Measurements from ENCODE around the gene OPCML. TPM values are rescaled to one million over a fixed set of nuclear protein-coding genes. Genes with fewer than 3 reads are reported as not detected.

OPCML gene
- polyA plus RNA-seq, 1 donor from 2014 or later, result 11.6 TPM

- H3K4me3 ChIP-seq (ENCODE audit: low read length), result no peak overlapping the region
- H3F3A ChIP-seq (ENCODE audit: insufficient read depth, low read length, poor library complexity, severe bottlenecking), result no peaks in the 10 kb centered on the region
- no peaks in the 10 kb centered on the region for H4K20me1 ChIP-seq (ENCODE audit: insufficient read depth)
- no peak overlapping the region for H3K27ac ChIP-seq (ENCODE audit: low read length)
- no peaks in the 10 kb centered on the region for H3K9me3 ChIP-seq (ENCODE audit: low read length)
- no peak overlapping the region for H3K9ac ChIP-seq (ENCODE audit: low read length)
- no peaks in the 10 kb centered on the region for H3K79me2 ChIP-seq (replicated peaks; ENCODE audit: insufficient read depth, low read length)
- no peak overlapping the region for H3K4me2 ChIP-seq (ENCODE audit: low read length)
- H3K36me3 ChIP-seq (ENCODE audit: insufficient read depth, low read length), result no peaks in the 10 kb centered on the region
- H2AFZ ChIP-seq (ENCODE audit: low read depth, low read length), result no peak overlapping the region
- H3K9me2 ChIP-seq (ENCODE audit: insufficient read depth, low read length), result no peaks in the 10 kb centered on the region
- TF ChIP-seq RAD21 (conservative IDR thresholded peaks at IDR 0.05), result no peak
- TF ChIP-seq CTCF (IDR thresholded peaks at IDR 0.05; ENCODE audit: poor library complexity, severe bottlenecking), result no peak
- no peaks in the 10 kb centered on the region for H3K27me3 ChIP-seq (ENCODE audit: insufficient read depth, low read depth, low read length)
Measured at GRCh38 chr11:132427611-132428010, 1104.7 kb downstream of the OPCML start.

- Histone ChIP-seq H3K9ac (ENCODE audit: low read length) (no peak overlapping the region), H3K4me2 (ENCODE audit: low read length) (no peak overlapping the region), H4K20me1 (ENCODE audit: insufficient read depth) (no peaks in the 10 kb centered on the region), H3K36me3 (ENCODE audit: insufficient read depth, low read length) (no peaks in the 10 kb centered on the region), H3K27ac (ENCODE audit: low read length) (no peak overlapping the region), H2AFZ (ENCODE audit: low read depth, low read length) (no peak overlapping the region), H3K9me2 (ENCODE audit: insufficient read depth, low read length) (no peaks in the 10 kb centered on the region), H3K4me3 (ENCODE audit: low read length) (no peak overlapping the region), H3F3A (ENCODE audit: insufficient read depth, low read length, poor library complexity, severe bottlenecking) (no peaks in the 10 kb centered on the region), H3K27me3 (ENCODE audit: insufficient read depth, low read depth, low read length) (no peaks in the 10 kb centered on the region), H3K9me3 (ENCODE audit: low read length) (no peaks in the 10 kb centered on the region), H3K79me2 (replicated peaks; ENCODE audit: insufficient read depth, low read length) (no peaks in the 10 kb centered on the region)
- TF ChIP-seq EZH2 (IDR thresholded peaks at IDR 0.05; ENCODE audit: borderline replicate concordance, insufficient read depth, low read length, poor library complexity, severe bottlenecking) (no peak), EP300 (conservative IDR thresholded peaks at IDR 0.05; ENCODE audit: poor library complexity, severe bottlenecking) (no peak), MXI1 (conservative IDR thresholded peaks at IDR 0.05; ENCODE audit: poor library complexity, severe bottlenecking) (no peak), SMC3 (conservative IDR thresholded peaks at IDR 0.05; ENCODE audit: poor library complexity) (no peak), RAD21 (conservative IDR thresholded peaks at IDR 0.05) (no peak), POLR2AphosphoS5 (IDR thresholded peaks at IDR 0.05) (no peak), TAF1 (IDR thresholded peaks at IDR 0.05; ENCODE audit: low read depth) (no peak), CTCF (IDR thresholded peaks at IDR 0.05; ENCODE audit: poor library complexity, severe bottlenecking) (no peak)
- TF ChIP-seq, protein P1, sequence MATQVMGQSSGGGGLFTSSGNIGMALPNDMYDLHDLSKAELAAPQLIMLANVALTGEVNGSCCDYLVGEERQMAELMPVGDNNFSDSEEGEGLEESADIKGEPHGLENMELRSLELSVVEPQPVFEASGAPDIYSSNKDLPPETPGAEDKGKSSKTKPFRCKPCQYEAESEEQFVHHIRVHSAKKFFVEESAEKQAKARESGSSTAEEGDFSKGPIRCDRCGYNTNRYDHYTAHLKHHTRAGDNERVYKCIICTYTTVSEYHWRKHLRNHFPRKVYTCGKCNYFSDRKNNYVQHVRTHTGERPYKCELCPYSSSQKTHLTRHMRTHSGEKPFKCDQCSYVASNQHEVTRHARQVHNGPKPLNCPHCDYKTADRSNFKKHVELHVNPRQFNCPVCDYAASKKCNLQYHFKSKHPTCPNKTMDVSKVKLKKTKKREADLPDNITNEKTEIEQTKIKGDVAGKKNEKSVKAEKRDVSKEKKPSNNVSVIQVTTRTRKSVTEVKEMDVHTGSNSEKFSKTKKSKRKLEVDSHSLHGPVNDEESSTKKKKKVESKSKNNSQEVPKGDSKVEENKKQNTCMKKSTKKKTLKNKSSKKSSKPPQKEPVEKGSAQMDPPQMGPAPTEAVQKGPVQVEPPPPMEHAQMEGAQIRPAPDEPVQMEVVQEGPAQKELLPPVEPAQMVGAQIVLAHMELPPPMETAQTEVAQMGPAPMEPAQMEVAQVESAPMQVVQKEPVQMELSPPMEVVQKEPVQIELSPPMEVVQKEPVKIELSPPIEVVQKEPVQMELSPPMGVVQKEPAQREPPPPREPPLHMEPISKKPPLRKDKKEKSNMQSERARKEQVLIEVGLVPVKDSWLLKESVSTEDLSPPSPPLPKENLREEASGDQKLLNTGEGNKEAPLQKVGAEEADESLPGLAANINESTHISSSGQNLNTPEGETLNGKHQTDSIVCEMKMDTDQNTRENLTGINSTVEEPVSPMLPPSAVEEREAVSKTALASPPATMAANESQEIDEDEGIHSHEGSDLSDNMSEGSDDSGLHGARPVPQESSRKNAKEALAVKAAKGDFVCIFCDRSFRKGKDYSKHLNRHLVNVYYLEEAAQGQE (IDR thresholded peaks at IDR 0.05; ENCODE audit: borderline replicate concordance), result no peak
Measured at GRCh38 chr11:132424433-132424832, 1107.9 kb downstream of the OPCML start.
